HAP-1 (cell line): ENCODE data around the gene MYH14.
"Not testable (repeated sequence)": the region's sequence is repeated elsewhere in the genome, so short reads cannot be mapped to it uniquely, and the experiment has no call there.

ENCODE experiments used
- DNase-seq, 2 experiments: peaks; one replicate each; pipeline ENCODE4 v3.0.0-alpha.2; 2016 to 2020; ENCODE audit warnings: low spot score in 2 of 2
- H3K27me3 ChIP-seq: fragments of 250-450 bp; sonication (Bioruptor Pico); 2 replicates; pipeline ENCODE4 v1.5.1; 2020; ENCODE audit warnings: low read depth, mild to moderate bottlenecking, moderate library complexity
- H3K36me3 ChIP-seq: fragments of 250-450 bp; sonication (Bioruptor Pico); replicated peaks from 2 replicates; pipeline ENCODE4 v1.5.1; 2020; ENCODE audit warnings: mild to moderate bottlenecking
- H3K4me1 ChIP-seq: fragments of 250-450 bp; sonication (Bioruptor Pico); 2 replicates; pipeline ENCODE4 v1.5.1; 2020; ENCODE audit warnings: mild to moderate bottlenecking
- H3K4me3 ChIP-seq: fragments of 250-450 bp; sonication (Bioruptor Pico); 2 replicates; pipeline ENCODE4 v1.5.1; 2020; ENCODE audit warnings: mild to moderate bottlenecking, moderate library complexity
- H3K9me3 ChIP-seq: fragments of 250-450 bp; sonication (Bioruptor Pico); 2 replicates; pipeline ENCODE4 v1.5.1; 2020; ENCODE audit warnings: mild to moderate bottlenecking, moderate library complexity
- in situ Hi-C: fragments of 300-500 bp; cut with MboI; formaldehyde crosslinking; loops from 3 replicates; pipeline ENCODE4 v1.14.3; 2020; ENCODE audit warnings: low sequenced_read_pairs, inconsistent platforms, mixed read lengths

The MYH14 gene

DNA sequence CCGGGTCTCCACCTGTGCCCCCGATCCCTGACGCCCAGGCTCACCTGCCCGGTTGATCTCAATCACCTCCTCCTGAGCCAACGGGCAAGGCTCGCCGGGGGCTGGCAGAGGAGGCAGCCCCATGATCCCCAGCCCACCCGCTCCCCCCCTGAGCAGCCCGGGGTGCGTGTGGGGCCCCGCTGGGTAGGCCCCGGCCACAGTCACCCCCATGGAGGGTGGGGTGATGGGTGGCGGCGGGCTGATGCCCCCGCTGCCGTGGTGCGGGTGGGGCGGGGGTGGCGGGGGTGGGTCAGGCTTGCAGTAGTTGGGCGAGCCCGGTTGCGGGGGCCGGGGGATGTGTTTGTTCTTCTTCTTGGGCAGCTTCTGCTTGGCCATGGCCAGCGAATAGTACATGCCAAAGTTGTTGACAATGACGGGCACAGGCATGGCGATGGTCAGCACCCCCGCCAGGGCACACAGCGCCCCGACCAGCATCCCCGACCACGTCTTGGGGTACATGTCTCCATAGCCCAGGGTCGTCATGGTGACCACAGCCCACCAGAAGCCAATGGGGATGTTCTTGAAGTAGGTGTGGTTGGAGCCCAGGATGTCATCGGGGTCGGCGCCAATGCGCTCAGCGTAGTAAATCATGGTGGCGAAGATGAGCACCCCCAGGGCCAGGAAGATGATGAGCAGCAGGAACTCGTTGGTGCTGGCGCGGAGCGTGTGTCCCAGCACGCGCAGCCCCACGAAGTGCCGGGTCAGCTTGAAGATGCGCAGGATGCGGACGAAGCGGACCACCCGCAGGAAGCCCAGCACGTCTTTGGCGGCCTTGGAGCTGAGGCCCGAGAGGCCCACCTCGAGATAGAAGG is 119.7 kb downstream of the MYH14 start:
- H3K9me3 ChIP-seq = no peaks in the 10 kb centered on the region
- in situ Hi-C loops = no loop called here

DNA sequence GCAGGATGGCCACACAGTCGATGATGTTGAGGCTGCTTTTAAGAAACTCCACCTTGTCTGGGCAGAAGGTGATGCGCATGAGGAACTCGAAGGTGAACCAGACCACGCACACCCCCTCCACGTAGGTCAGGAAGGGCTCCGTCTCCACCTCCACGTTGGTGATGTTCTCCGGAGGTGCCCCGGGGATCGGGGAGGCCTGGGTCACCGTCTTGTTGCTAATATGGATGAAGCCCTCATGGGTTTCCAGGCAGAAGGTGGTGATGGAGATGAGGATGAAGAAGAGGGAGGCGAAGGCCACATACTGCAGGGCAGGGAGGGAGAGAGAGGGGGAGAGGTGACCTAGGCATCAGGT is 120.3 kb downstream of the MYH14 start:
- DNase-seq = no peak
- in situ Hi-C loops = no loop called here
- Histone ChIP-seq H3K9me3 (no peaks in the 10 kb centered on the region), H3K4me1 (no peaks in the 10 kb centered on the region), H3K27me3 (peaks cover 12% of the 10 kb centered on the region), H3K4me3 (no peak overlapping the region), H3K36me3 (no peaks in the 10 kb centered on the region)

More for the DNA sequence above, 119.7 kb downstream of the MYH14 start:
- no peaks in the 10 kb centered on the region for H3K36me3 ChIP-seq
- no peak overlapping the region for H3K4me3 ChIP-seq
- peaks cover 12% of the 10 kb centered on the region for H3K27me3 ChIP-seq
- H3K4me1 ChIP-seq = no peaks in the 10 kb centered on the region
- no peak for DNase-seq

- H3K4me3 ChIP-seq = no peak overlapping the region
- H3K4me1 ChIP-seq = no peaks in the 10 kb centered on the region
- H3K36me3 ChIP-seq = no peaks in the 10 kb centered on the region
- peaks cover 8% of the 10 kb centered on the region for H3K27me3 ChIP-seq
- in situ Hi-C loops = no loop called here
- DNase-seq = no peak
- H3K9me3 ChIP-seq = no peaks in the 10 kb centered on the region
These were observed 120.9 kb downstream of the MYH14 start for GRCh38 chr19:50324331-50324730.

- in situ Hi-C loops = no loop called here
- H3K36me3 ChIP-seq = no peaks in the 10 kb centered on the region
- H3K4me3 ChIP-seq = no peak overlapping the region
- peak; percentile 50 to 77 for DNase-seq
- peaks cover 5% of the 10 kb centered on the region for H3K4me1 ChIP-seq
- no peaks in the 10 kb centered on the region for H3K9me3 ChIP-seq
- H3K27me3 ChIP-seq = peaks cover 6% of the 10 kb centered on the region; the same call in 1 of the 2 replicates
These were observed 122.1 kb downstream of the MYH14 start for GRCh38 chr19:50325310-50326100.

DNA sequence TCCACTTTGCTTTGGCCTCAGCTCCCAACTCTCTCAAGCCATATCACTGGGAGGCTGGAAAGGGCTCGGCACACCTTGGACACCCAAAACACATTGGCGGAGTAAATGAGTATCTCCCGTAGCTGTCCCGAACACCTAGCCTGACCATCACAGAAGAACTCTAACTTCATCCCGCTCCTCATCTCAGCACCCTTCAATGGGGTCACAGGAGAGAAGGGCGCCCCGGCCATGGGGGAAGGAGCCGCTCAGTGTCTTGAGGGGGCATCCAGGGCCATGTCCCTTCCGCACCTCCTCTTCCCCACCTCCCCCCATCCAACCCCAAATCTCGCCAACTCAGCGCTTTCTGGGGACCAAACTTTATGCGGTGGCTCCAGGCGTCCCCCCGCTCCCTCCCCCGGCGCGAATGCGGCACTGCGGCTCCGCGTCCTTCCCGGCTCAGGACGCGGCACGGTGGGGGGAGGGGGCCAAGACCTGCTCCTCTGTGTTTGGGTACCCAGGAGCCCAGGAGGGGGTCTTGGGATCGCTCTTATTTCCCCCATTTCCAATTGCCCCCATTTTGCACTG is 122.8 kb downstream of the MYH14 start:
- in situ Hi-C loops = no loop called here
- H3K4me1 ChIP-seq = peaks cover 5% of the 10 kb centered on the region
- no peak for DNase-seq
- peaks cover 6% of the 10 kb centered on the region; the same call in 1 of the 2 replicates for H3K27me3 ChIP-seq
- H3K4me3 ChIP-seq = no peak overlapping the region
- no peaks in the 10 kb centered on the region for H3K9me3 ChIP-seq
- no peaks in the 10 kb centered on the region for H3K36me3 ChIP-seq

- no peaks in the 10 kb centered on the region for H3K9me3 ChIP-seq
- no peak for DNase-seq
- no peaks in the 10 kb centered on the region for H3K36me3 ChIP-seq
- no peak overlapping the region for H3K4me3 ChIP-seq
- peaks cover 5% of the 10 kb centered on the region for H3K4me1 ChIP-seq
- peaks cover 11% of the 10 kb centered on the region for H3K27me3 ChIP-seq
- in situ Hi-C loops = no loop called here
These were observed 123.6 kb downstream of the MYH14 start for GRCh38 chr19:50327013-50327412.

DNA sequence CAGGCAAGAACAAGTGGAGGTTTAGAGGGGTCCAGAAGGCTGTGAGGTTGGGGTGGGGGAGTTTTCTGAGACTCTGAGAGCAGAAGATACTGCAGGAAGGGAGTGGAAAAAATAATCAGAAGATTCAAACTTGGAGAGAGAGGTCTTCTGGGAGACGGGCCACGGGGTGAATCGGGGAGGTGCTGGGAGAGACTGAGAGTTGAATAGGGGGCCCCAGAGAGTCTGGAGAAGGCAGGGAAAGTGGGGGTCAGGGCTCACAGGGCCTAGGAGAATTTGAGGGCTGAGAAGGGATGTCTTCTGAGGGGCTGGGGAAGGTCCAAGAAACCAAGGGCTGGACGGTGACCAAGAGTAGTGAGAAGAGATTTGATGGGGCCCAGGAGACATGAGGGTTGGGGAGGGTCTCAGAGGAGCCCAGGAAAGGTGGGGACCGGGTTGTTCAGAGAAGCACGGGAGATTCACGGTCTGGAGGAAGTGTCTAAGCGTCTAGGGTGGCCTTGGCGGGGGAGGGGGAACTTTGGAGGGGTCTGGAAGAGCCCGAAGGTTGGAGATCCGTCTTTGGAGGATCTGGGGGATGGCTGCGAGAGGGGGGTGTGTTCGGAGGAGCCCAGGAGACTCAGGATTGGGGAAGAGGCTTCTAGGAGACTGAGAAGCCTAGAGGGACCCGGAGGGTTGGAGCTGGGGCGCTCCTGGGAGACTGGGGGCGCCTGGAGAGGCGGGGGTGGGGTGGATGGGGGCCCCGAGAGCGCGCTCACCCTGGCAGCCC is 124.2 kb downstream of the MYH14 start:
- H3K4me1 ChIP-seq = peaks cover 5% of the 10 kb centered on the region
- H3K4me3 ChIP-seq = no peak overlapping the region
- no peak for DNase-seq
- in situ Hi-C loops = no loop called here
- H3K27me3 ChIP-seq = peaks cover 13% of the 10 kb centered on the region
- H3K9me3 ChIP-seq = no peaks in the 10 kb centered on the region
- H3K36me3 ChIP-seq = no peaks in the 10 kb centered on the region

GRCh38 chr19:50328224-50328872 is 124.9 kb downstream of the MYH14 start:
- H3K27me3 ChIP-seq = peaks cover 13% of the 10 kb centered on the region
- peaks cover 5% of the 10 kb centered on the region for H3K4me1 ChIP-seq
- in situ Hi-C loops = no loop called here
- peak in 1 of 2 experiments; percentile 26 for DNase-seq
- no peaks in the 10 kb centered on the region for H3K36me3 ChIP-seq
- no peaks in the 10 kb centered on the region for H3K9me3 ChIP-seq
- no peak overlapping the region for H3K4me3 ChIP-seq

- Histone ChIP-seq H3K4me1 (peaks cover 9% of the 10 kb centered on the region), H3K4me3 (no peak overlapping the region), H3K27me3 (peaks cover 13% of the 10 kb centered on the region), H3K9me3 (no peaks in the 10 kb centered on the region), H3K36me3 (no peaks in the 10 kb centered on the region)
- in situ Hi-C loops = no loop called here
- DNase-seq = no peak
These were observed 125.4 kb downstream of the MYH14 start for GRCh38 chr19:50328873-50329145.

DNA sequence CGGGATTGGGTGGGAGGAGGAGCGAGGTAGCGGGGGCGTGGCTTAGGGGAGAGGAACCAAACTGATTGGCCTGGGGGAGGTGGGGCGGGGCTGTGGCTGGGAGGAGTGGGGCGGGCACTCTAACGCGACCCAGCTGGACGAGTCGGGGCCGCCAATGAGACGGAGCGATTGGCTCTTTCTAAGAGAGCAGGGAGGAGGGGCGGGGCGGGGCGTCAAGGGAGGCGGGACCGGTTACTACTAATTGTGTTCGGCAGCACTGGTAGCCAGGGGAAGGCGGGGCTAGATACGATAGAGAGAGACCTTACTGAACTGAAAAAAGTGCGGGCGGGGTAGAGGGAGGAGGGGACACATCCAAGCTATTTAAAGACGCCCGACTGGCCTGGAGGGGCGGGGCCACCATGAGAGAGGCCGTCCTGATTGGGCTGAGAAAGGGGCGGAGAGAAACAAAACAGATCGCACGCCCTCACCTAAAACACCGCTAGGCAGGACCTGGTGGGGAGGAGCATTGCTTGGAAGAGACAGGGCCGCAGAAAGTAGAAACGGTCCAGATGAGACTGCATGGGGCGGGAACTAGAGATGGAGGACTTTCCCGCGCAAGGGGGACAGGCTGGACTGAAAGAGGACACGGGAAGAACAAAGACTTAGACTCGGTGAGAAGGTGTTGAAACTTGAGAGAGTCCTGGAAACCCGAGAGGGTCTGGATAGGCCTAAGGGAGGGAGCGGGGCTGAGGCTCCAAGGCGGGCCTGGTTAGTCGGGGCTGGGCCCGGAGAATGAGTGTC is 125.9 kb downstream of the MYH14 start, which contains the start of gene KCNC3:
Gene KCNC3, minus strand, starts transcription at position 232 of the 780 bp plus-strand sequence. CDS start 295 bp downstream, outside the sequence.
- Histone ChIP-seq H3K4me1 (peaks cover 11% of the 10 kb centered on the region), H3K9me3 (no peaks in the 10 kb centered on the region; the same call in 1 of the 2 replicates), H3K4me3 (peak within 1 kb of the TSS; percentile 19), H3K27me3 (peaks cover 13% of the 10 kb centered on the region), H3K36me3 (no peaks in the 10 kb centered on the region)
- peak; percentile 94 to 100 for DNase-seq
- in situ Hi-C loops = no loop called here

DNA sequence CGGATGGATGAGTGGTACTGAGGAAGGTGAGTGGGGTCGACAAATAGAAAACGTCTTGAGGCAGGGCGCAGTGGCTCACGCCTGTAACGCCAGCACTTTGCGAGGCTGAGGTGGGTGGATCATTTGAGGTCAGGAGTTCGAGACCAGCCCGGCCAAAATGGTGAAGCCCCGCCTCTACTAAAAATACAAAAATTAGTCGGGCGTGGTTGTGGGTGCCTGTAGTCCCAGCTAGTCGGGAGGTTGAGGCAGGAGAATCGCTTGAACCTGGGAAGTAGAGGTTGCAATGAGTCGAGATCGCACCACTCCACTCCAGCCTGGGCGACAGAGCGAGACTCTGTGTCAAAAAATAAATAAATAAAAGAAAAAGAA is 126.5 kb downstream of the MYH14 start:
- peaks cover 11% of the 10 kb centered on the region for H3K4me1 ChIP-seq
- peak overlapping the region; percentile 19 for H3K4me3 ChIP-seq
- H3K9me3 ChIP-seq, H3K36me3 ChIP-seq, in situ Hi-C loops, DNase-seq: not testable (repeated sequence)
- H3K27me3 ChIP-seq = peaks cover 13% of the 10 kb centered on the region

GRCh38 chr19:50330365-50331078 is 127.1 kb downstream of the MYH14 start:
- no peaks in the 10 kb centered on the region; the same call in 1 of the 2 replicates for H3K9me3 ChIP-seq
- in situ Hi-C loops = no loop called here
- no peaks in the 10 kb centered on the region for H3K36me3 ChIP-seq
- peaks cover 11% of the 10 kb centered on the region for H3K4me1 ChIP-seq
- peak; percentile 44 to 87 for DNase-seq
- H3K27me3 ChIP-seq = peaks cover 13% of the 10 kb centered on the region
- H3K4me3 ChIP-seq = peak overlapping the region; percentile 15; the same call in 1 of the 2 replicates
